H1 (cell line): ENCODE measurements around the gene KSR2. TPM values are rescaled to one million over a fixed set of nuclear protein-coding genes. Genes with fewer than 3 reads are reported as not detected.
A peak's percentile ranks its signal among the peaks of the same experiment; 100 is the strongest.

Experiments used
- CTCF ChIA-PET: fragments of 300-600 bp; sonication (Branson Sonifier 250); formaldehyde crosslinking; loops from one replicate; lab custom pipeline; 2021; ENCODE audit not compliant: partially characterized antibody; lab: Charles Lee
- POLR2A ChIA-PET: fragments of 300-600 bp; sonication (Branson Sonifier 250); formaldehyde crosslinking; loops from one replicate; lab custom pipeline; 2021; ENCODE audit warnings: inconsistent platforms; ENCODE audit not compliant: partially characterized antibody; lab: Charles Lee
- DNase-seq, 2 experiments: peaks; one replicate each; pipeline versions ENCODE4 v3.0.0 to v3.0.0-alpha.2; 2010 to 2022; ENCODE audit warnings: low spot score in 2 of 2, low read depth in 1 of 2, mixed read lengths in 1 of 2
- FAIRE-seq: peaks from 2 replicates; lab custom pipeline; 2011; peaks lifted over from hg19 to GRCh38; lab: Jason Lieb, UNC
- H2AFZ ChIP-seq: 2 replicates; pipeline ENCODE4 v1.8.1; 2012; ENCODE audit warnings: low read length, inconsistent platforms
- H2AK5ac ChIP-seq: 2 replicates; pipeline ENCODE4 v1.6.1; 2013; ENCODE audit warnings: low read depth, low read length
- H2BK120ac ChIP-seq: replicated peaks from 2 replicates; pipeline ENCODE3; 2013; ENCODE audit warnings: low read depth, low read length, inconsistent platforms
- H2BK12ac ChIP-seq: 2 replicates; pipeline ENCODE4 v1.6.1; 2013; ENCODE audit warnings: low read depth, low read length
- H2BK15ac ChIP-seq: 2 replicates; pipeline ENCODE4 v1.6.1; 2013; ENCODE audit warnings: low read length
- H2BK20ac ChIP-seq: 2 replicates; pipeline ENCODE4 v1.6.1; 2013; ENCODE audit warnings: low read length
- H2BK5ac ChIP-seq: 2 replicates; pipeline ENCODE4 v1.6.1; 2013; ENCODE audit warnings: low read depth, low read length
- H3K14ac ChIP-seq: 2 replicates; pipeline ENCODE4 v1.6.1; 2013; ENCODE audit warnings: inconsistent platforms; ENCODE audit not compliant: insufficient read length
- H3K18ac ChIP-seq: 2 replicates; pipeline ENCODE4 v1.6.1; 2013; ENCODE audit warnings: low read length; ENCODE audit errors: extremely low read depth
- H3K23ac ChIP-seq: 2 replicates; pipeline ENCODE4 v1.6.1; 2013; ENCODE audit warnings: inconsistent platforms; ENCODE audit not compliant: insufficient read length
- H3K23me2 ChIP-seq: 2 replicates; pipeline ENCODE4 v1.6.1; 2013; ENCODE audit warnings: low read depth, low read length
- H3K27ac ChIP-seq: 2 replicates; pipeline ENCODE4 v1.6.1; 2011; ENCODE audit warnings: low read depth, low read length, inconsistent platforms
- H3K27me3 ChIP-seq, 4 experiments: replicated peaks in 1 of 4; 1 replicate in 1 of 4; 2 replicates in 3 of 4; pipeline versions ENCODE4 v1.6.1 to v1.8.1; 2011 to 2013; ENCODE audit warnings: low read length in 3 of 4, mild to moderate bottlenecking in 3 of 4, inconsistent platforms in 2 of 4, mixed read lengths in 2 of 4, moderate library complexity in 1 of 4; ENCODE audit not compliant: control insufficient read depth in 3 of 4, insufficient read depth in 3 of 4; ENCODE audit errors: extremely low read depth in 1 of 4
- H3K36me3 ChIP-seq, 4 experiments: 2 replicates each; pipeline versions ENCODE4 v1.6.1 to v1.8.1; 2011 to 2013; ENCODE audit warnings: mild to moderate bottlenecking in 4 of 4, low read length in 3 of 4, moderate library complexity in 2 of 4, control low read depth in 1 of 4, inconsistent platforms in 1 of 4; ENCODE audit not compliant: insufficient read depth in 4 of 4, control insufficient read depth in 2 of 4
- H3K4ac ChIP-seq: replicated peaks from 2 replicates; pipeline ENCODE3; 2013; ENCODE audit warnings: low read length, low read depth, mixed read lengths, inconsistent platforms; ENCODE audit not compliant: insufficient read length
- H3K4me1 ChIP-seq, 4 experiments: replicated peaks in 1 of 4; 1 replicate in 1 of 4; 2 replicates in 3 of 4; pipeline versions ENCODE4 v1.6.1 to v1.8.1; 2011 to 2013; ENCODE audit warnings: low read length in 3 of 4, inconsistent platforms in 2 of 4, mixed read lengths in 1 of 4; ENCODE audit not compliant: insufficient read depth in 4 of 4, control insufficient read depth in 3 of 4
- H3K4me2 ChIP-seq, 2 experiments: 2 replicates each; pipeline versions ENCODE4 v1.6.1 to v1.8.1; 2011 to 2013; ENCODE audit warnings: low read depth in 2 of 2, low read length in 2 of 2, control low read depth in 1 of 2, inconsistent platforms in 1 of 2, mild to moderate bottlenecking in 1 of 2; ENCODE audit not compliant: insufficient read depth in 1 of 2
- H3K4me3 ChIP-seq, 4 experiments: fragments of 200-600, 300-600 bp in 1 of 4; sonication (generic), shearing (Covaris generic), sonication (Bioruptor Twin) in 1 of 4; 2 replicates each; pipeline versions ENCODE4 v1.5.1 to v1.8.1; 2011 to 2016; ENCODE audit warnings: low read length in 4 of 4, low read depth in 3 of 4, control low read depth in 2 of 4, inconsistent platforms in 2 of 4, mild to moderate bottlenecking in 2 of 4, mixed read lengths in 1 of 4, moderate library complexity in 1 of 4; ENCODE audit not compliant: insufficient read depth in 2 of 4; ENCODE audit errors: extremely low read depth in 1 of 4
- H3K56ac ChIP-seq: replicated peaks from 2 replicates; pipeline ENCODE3; 2013; ENCODE audit warnings: low read depth, mild to moderate bottlenecking, mixed read lengths, low read length, inconsistent platforms; ENCODE audit not compliant: insufficient read length
- H3K79me1 ChIP-seq: 2 replicates; pipeline ENCODE4 v1.6.1; 2013; ENCODE audit warnings: low read depth, low read length, control low read depth
- H3K79me2 ChIP-seq, 2 experiments: 2 replicates each; pipeline versions ENCODE4 v1.6.1 to v1.8.1; 2012 to 2013; ENCODE audit warnings: low read length in 2 of 2, mild to moderate bottlenecking in 2 of 2, inconsistent platforms in 1 of 2; ENCODE audit not compliant: insufficient read depth in 2 of 2, control insufficient read depth in 1 of 2
- H3K9ac ChIP-seq, 4 experiments: replicated peaks in 1 of 4; 1 replicate in 1 of 4; 2 replicates in 3 of 4; pipeline versions ENCODE4 v1.6.1 to v1.8.1; 2011 to 2013; ENCODE audit warnings: low read depth in 3 of 4, low read length in 3 of 4, control low read depth in 2 of 4, mild to moderate bottlenecking in 2 of 4, moderate library complexity in 2 of 4, inconsistent platforms in 1 of 4; ENCODE audit errors: extremely low read depth in 1 of 4
- H3K9me3 ChIP-seq, 2 experiments: 2 replicates each; pipeline versions ENCODE4 v1.6.1 to v1.8.1; 2012 to 2013; ENCODE audit warnings: mild to moderate bottlenecking in 2 of 2, moderate library complexity in 2 of 2, control low read depth in 1 of 2, inconsistent platforms in 1 of 2, low read depth in 1 of 2, low read length in 1 of 2, mixed read lengths in 1 of 2; ENCODE audit not compliant: insufficient read depth in 2 of 2
- H4K20me1 ChIP-seq, 2 experiments: replicated peaks in 1 of 2; 2 replicates each; pipeline versions ENCODE3 to v1.8.1; 2011 to 2013; ENCODE audit warnings: inconsistent platforms in 2 of 2, low read length in 2 of 2, mild to moderate bottlenecking in 1 of 2; ENCODE audit not compliant: insufficient read depth in 2 of 2, control insufficient read depth in 1 of 2
- H4K5ac ChIP-seq: 2 replicates; pipeline ENCODE4 v1.6.1; 2013; ENCODE audit warnings: low read length, low read depth, mixed read lengths, inconsistent platforms; ENCODE audit not compliant: insufficient read length
- H4K8ac ChIP-seq: 2 replicates; pipeline ENCODE4 v1.8.0; 2013; ENCODE audit warnings: mild to moderate bottlenecking, moderate library complexity, low read length, inconsistent platforms; ENCODE audit not compliant: insufficient read depth; ENCODE audit errors: extremely low read depth
- H4K91ac ChIP-seq: replicated peaks from 2 replicates; pipeline ENCODE3; 2013; ENCODE audit warnings: low read length, mixed read lengths, inconsistent platforms; ENCODE audit not compliant: insufficient read length
- BCL11A ChIP-seq, 2 experiments: IDR thresholded peaks; one replicate each; pipeline ENCODE4 v1.6.1; 2011; ENCODE audit warnings: low read depth in 2 of 2, low read length in 2 of 2, mild to moderate bottlenecking in 2 of 2
- CTCF ChIP-seq, 3 experiments: IDR thresholded peaks; 1 replicate in 2 of 3; 2 replicates in 1 of 3; pipeline versions ENCODE4 v1.5.1 to v1.6.1; 2011; ENCODE audit warnings: low read length in 3 of 3, mild to moderate bottlenecking in 3 of 3, inconsistent platforms in 2 of 3, low read depth in 1 of 3, moderate library complexity in 1 of 3; ENCODE audit not compliant: insufficient read depth in 1 of 3; ENCODE audit errors: control extremely low read depth in 1 of 3
- EZH2 ChIP-seq: fragments of 200-600 bp; sonication (generic); IDR thresholded peaks from 2 replicates; pipeline ENCODE4 v1.7.1; 2012; ENCODE audit warnings: low read depth, mild to moderate bottlenecking, moderate library complexity, low read length, inconsistent platforms; ENCODE audit not compliant: severe bottlenecking
- FOSL1 ChIP-seq: IDR thresholded peaks from 2 replicates; pipeline ENCODE4 v1.6.1; 2011; ENCODE audit warnings: mild to moderate bottlenecking, low read depth, low read length, moderate library complexity; ENCODE audit not compliant: insufficient read depth
- JUND ChIP-seq: IDR thresholded peaks from 2 replicates; pipeline ENCODE4 v1.6.1; 2011; ENCODE audit warnings: mild to moderate bottlenecking, improper control_type of control experiment, low read length
- RAD21 ChIP-seq, 2 experiments: IDR thresholded peaks in 1 of 2; conservative IDR thresholded peaks in 1 of 2; 2 replicates each; pipeline ENCODE4 v1.6.1; 2011; ENCODE audit warnings: low read depth in 2 of 2, low read length in 2 of 2, improper control_type of control experiment in 1 of 2, inconsistent platforms in 1 of 2, mild to moderate bottlenecking in 1 of 2, moderate library complexity in 1 of 2
- SIN3A ChIP-seq, 2 experiments: IDR thresholded peaks in 1 of 2; conservative IDR thresholded peaks in 1 of 2; 2 replicates each; pipeline ENCODE4 v1.6.1; 2011 to 2012; ENCODE audit warnings: low read length in 2 of 2, improper control_type of control experiment in 1 of 2, low read depth in 1 of 2, mild to moderate bottlenecking in 1 of 2
- TBP ChIP-seq: IDR thresholded peaks from 2 replicates; pipeline ENCODE4 v1.6.1; 2011; ENCODE audit warnings: low read depth, low read length, improper control_type of control experiment
- TEAD4 ChIP-seq: IDR thresholded peaks from 2 replicates; pipeline ENCODE4 v1.6.1; 2012; ENCODE audit warnings: low read depth, low read length, inconsistent platforms, mixed read lengths
- WGBS, 2 experiments: shearing (Covaris generic) in 1 of 2; methylation state at CpG; one replicate each; pipeline versions ENCODE4 v1.1.6 to v1.1.7; 2013 to 2015; ENCODE audit warnings: low lambda C conversion rate in 2 of 2, mixed read lengths in 2 of 2, inconsistent platforms in 1 of 2, low coverage in 1 of 2, missing lambda C conversion rate in 1 of 2; ENCODE audit not compliant: insufficient replicate concordance in 2 of 2, insufficient coverage in 1 of 2, insufficient read length in 1 of 2; ENCODE audit errors: extremely low coverage in 1 of 2, missing lambda C conversion rate in 1 of 2; 5-methylcytosine and 5-hydroxymethylcytosine counted together
- polyA plus RNA-seq, 7 experiments: library from polyadenylated mRNA; depleted of rRNA in 3 of 7; stranded (reverse) in 5 of 7; unstranded in 2 of 7; fragments of >200 nt in 5 of 7; fragments of 200-250 nt in 2 of 7; gene quantifications; 1 replicate in 5 of 7; 2 replicates in 1 of 7; 4 replicates in 1 of 7; pipeline versions ENCODE4 v1.2.1 to v1.2.3, GENCODE V29; 2011 to 2013; ENCODE audit warnings: missing spikeins in 2 of 7, mixed read lengths in 2 of 7
- total RNA-seq: library from RNA; stranded (reverse); fragmentation: NEBNext Ultra II Directional; extraction: Animal tissue kit (Norgen Biotek cat#: 25700); gene quantifications from 2 replicates; pipeline ENCODE4 v1.2.1, GENCODE V29; 2021

Gene KSR2
- total and polyA plus RNA-seq, 2 of the 8 experiments (the other 6 are each of a cell fraction or from before 2014, with no cell fraction given): 0.74 to 2.2 TPM

GRCh38 chr12:117850048-117850447 is 118.7 kb downstream of the KSR2 start:
- Histone ChIP-seq H4K20me1 (no peaks in the 10 kb centered on the region), H2BK5ac (no peak overlapping the region), H2BK120ac (no peak overlapping the region), H3K4me1 (peaks cover 0 to 10% (median 3%) of the 10 kb centered on the region in 4 experiments; a peak in 4 of 7 replicates), H3K4me2 (no peak overlapping the region), H3K14ac (no peak overlapping the region), H3K9me3 (no peaks in the 10 kb centered on the region), H4K91ac (no peak overlapping the region), H3K4ac (no peak overlapping the region), H3K23ac (no peak overlapping the region), H4K8ac (no peak overlapping the region), H3K56ac (no peak overlapping the region), H3K4me3 (no peak overlapping the region), H4K5ac (no peak overlapping the region), H3K36me3 (no peaks in the 10 kb centered on the region), H2AFZ (no peak overlapping the region), H2AK5ac (no peak overlapping the region), H3K27me3 (no peaks in the 10 kb centered on the region), H3K27ac (no peak overlapping the region), H2BK15ac (no peak overlapping the region), H3K23me2 (peaks cover 2% of the 10 kb centered on the region; the same call in 1 of the 2 replicates), H3K9ac (no peak overlapping the region), H2BK12ac (no peak overlapping the region), H3K18ac (no peak overlapping the region), H3K79me1 (no peaks in the 10 kb centered on the region; the same call in 1 of the 2 replicates), H2BK20ac (no peak overlapping the region), H3K79me2 (no peaks in the 10 kb centered on the region)
- FAIRE-seq (peak; percentile 99), DNase-seq (peak; percentile 29 to 57)
- WGBS, 2 experiments: 28% methylated on average over 2 of the region's 2 CpGs; no CpG with 5 or more reads in 1 of the 2 experiments
- TF ChIP-seq FOSL1 (no peak), BCL11A (IDR thresholded peaks at IDR 0.05; ENCODE audit: low read depth in 2 of 2, low read length in 2 of 2) (no peak), EZH2 (no peak), CTCF (IDR thresholded peaks at IDR 0.05; ENCODE audit: control extremely low read depth in 1 of 3, insufficient read depth in 1 of 3, low read depth in 1 of 3, low read length in 3 of 3) (peak; percentile 63 to 98 (median 94)), SIN3A (conservative IDR thresholded peaks at IDR 0.05 in 1 of 2, IDR thresholded peaks at IDR 0.05 in 1 of 2; ENCODE audit: low read depth in 1 of 2, low read length in 2 of 2) (no peak), JUND (peak; percentile 22; the same call in 1 of the 2 replicates), TEAD4 (no peak), TBP (peak; percentile 53; the same call in 1 of the 2 replicates), RAD21 (IDR thresholded peaks at IDR 0.05 in 1 of 2, conservative IDR thresholded peaks at IDR 0.05 in 1 of 2; ENCODE audit: low read depth in 2 of 2, low read length in 2 of 2) (peak; percentile 77 to 81)
- POLR2A ChIA-PET: interaction anchor here (1.3 kb wide), 1 partner anchor 167 kb away, joined by 3 read pairs; no protein-coding TSS in a partner anchor
- CTCF ChIA-PET: interaction anchor here (0.7 to 8.4 kb wide), 57 partner anchors 8 to 806 kb away, joined by 3 to 68 read pairs (median 4); no protein-coding TSS in a partner anchor
